GM10266 (cell line): ENCODE data around the gene CSNK1G1.
"Not testable (repeated sequence)": the region's sequence is repeated elsewhere in the genome, so short reads cannot be mapped to it uniquely, and the experiment has no call there.

Experiments used
- DNase-seq: peaks from one replicate; pipeline ENCODE4 v3.0.0; 2012; ENCODE audit errors: extremely low spot score
- TF ChIP-seq, protein P1 (sequence below): IDR thresholded peaks from 2 replicates; pipeline ENCODE4 v1.5.1; 2012; ENCODE audit warnings: mild to moderate bottlenecking, low read depth; ENCODE audit not compliant: control insufficient read depth, insufficient read depth; ENCODE audit errors: missing control alignments

Gene CSNK1G1

DNA sequence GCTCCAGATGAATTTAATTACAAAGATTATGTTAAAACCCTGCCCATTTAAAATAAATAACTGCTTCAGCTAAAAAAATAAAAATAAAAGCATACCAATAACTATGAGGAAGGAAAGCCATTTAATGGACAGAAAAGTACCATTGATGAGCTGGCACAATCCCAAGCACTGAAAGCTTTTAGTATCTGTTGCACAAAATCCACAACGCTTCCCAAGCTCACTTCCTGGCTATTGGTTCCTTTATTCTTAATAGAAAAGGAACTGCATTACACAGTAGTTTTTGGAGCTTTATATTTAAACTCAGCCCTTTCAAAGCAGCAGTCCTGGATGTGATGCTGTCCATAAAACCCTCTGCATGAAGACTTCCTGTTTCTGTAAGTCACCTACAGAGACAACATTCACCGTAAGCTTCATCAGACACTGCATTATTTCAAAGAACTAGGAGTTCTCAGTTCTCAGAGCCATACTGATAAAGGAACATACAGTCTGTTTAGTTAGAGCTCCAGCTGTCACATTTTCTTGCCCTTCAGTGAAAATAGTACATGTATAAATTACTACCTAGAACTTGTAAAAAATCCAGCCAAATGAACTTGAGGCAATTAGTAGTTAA, 81.5 kb downstream of the CSNK1G1 start:
- peak; percentile 10 for DNase-seq
- TF ChIP-seq, protein P1, sequence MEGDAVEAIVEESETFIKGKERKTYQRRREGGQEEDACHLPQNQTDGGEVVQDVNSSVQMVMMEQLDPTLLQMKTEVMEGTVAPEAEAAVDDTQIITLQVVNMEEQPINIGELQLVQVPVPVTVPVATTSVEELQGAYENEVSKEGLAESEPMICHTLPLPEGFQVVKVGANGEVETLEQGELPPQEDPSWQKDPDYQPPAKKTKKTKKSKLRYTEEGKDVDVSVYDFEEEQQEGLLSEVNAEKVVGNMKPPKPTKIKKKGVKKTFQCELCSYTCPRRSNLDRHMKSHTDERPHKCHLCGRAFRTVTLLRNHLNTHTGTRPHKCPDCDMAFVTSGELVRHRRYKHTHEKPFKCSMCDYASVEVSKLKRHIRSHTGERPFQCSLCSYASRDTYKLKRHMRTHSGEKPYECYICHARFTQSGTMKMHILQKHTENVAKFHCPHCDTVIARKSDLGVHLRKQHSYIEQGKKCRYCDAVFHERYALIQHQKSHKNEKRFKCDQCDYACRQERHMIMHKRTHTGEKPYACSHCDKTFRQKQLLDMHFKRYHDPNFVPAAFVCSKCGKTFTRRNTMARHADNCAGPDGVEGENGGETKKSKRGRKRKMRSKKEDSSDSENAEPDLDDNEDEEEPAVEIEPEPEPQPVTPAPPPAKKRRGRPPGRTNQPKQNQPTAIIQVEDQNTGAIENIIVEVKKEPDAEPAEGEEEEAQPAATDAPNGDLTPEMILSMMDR: no peak

DNA sequence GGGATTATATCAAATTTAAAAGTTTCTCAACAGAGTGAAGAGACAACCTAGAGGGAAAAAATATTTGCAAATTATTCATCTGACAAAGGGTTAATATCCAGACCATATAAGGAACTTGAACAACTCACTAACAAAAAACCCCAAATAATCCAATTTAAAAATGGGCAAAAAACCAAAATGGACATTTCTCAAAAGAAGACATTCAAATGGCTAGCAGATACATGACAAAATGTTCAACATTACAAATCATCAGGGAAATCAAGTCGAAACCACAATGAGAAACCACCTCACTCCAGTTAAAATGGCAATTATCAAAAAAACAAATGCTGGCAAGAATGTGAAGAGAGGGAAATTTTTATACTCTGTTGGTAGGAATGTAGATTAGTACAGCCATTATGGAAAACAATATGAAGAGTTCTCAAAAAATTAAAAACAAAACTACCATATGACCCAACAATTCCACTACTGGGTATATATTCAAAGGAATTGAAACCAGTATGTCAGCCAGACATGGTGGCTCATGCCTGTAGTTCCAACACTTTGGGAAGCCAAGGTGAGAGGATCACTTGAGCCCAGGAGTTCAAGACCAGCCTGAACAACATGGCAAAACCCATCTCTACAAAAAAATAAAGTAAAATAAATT, 88.5 kb downstream of the CSNK1G1 start:
- TF ChIP-seq, protein P1: no peak
- DNase-seq: no peak

DNA sequence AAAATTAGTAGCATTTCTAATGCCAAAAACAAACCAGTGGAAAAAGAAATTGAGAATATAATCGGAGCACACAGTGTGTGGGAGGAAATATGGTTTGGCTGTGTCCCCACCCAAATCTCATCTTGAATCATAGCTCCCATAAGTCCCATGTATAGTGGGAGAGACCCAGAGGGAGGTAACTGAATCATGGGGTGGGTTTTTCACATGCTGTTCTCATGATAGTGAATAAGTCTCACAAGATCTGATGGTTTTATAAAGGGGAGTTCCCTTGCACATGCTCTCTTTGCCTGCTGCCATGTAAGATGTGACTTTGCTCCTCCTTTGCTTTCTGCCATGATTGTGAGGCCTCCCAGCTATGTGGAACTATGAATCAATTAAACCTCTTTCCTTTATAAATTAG, 90.8 kb downstream of the CSNK1G1 start:
- not testable (repeated sequence) for DNase-seq

DNA sequence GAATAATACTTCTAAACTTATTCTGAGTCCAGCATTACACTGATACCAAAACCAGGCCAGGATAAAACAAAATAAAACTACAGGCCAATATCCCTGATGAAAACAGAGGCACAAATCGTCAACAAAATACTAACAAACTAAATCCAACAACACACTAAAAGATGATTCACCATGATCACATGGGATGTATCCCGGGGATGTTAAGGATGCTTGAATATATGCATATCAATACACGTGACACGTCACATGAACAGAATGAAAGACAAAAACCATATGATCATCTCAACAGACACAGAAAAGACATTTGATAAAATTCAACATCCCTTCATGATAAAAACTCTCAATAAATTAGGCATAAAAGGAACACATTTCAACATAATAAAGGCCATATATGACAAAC, 91.5 kb downstream of the CSNK1G1 start:
- no peak for DNase-seq
- TF ChIP-seq, protein P1: no peak

DNA sequence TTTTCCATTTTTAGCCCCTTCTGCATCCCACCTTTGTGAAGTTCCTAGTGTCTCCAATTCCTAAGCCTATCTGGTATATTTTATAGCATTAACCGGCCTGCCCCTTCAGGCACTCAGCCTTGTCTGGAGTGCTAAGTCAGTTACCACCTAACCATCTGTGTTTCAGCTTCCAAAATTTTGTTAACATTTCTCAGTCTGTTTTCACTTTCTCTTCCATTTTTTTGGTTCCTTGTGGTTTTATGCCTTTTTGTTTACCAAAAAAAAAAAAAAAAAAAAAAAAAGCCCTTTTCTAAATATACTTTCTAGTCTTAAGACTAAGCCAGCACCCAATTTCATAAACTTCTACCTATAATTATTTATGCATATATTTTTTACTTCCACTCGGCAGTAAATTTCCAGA, 92.4 kb downstream of the CSNK1G1 start:
- TF ChIP-seq, protein P1: no peak
- no peak for DNase-seq

DNA sequence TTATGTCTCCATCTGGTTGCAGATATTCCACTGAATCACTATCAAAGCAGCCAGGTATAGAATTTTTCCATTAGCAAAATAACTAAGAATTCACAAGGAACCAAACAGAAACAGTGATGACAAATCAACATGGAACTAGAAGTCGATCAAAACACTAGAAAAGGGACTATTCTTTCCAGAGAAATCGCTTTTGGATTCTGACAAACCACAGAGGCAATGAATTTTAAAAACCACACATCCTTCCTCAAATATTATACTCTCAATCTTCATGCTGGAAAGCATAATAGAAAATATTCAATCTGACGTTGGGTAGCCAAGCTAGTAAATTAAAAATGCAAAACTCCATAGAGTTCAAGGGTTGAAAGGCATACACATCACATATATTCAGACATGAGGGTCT, 99.9 kb downstream of the CSNK1G1 start:
- TF ChIP-seq, protein P1: no peak
- DNase-seq: no peak

DNA sequence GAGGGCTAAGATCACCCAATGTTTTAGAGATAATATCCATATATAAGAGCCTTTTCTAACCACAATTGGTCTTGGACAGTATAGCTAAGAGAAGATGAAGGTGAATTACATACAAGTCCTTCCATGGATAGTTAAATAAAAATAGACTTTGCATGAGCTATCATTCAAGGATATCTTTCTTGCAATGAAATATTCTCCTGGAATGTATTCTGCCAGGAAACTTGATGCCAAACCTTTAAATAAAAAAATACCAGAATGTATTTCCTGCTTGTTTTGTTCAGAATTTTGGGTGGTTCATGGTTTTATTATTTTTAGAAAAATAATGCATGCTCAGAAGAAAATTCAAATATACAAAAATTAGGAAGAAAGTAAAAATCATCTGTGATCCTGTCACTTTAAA, 104.3 kb downstream of the CSNK1G1 start:
- DNase-seq: no peak
- TF ChIP-seq, protein P1: no peak
